Keratinocyte (primary cell): ENCODE measurements around the gene PVR. TPM values are rescaled to one million over a fixed set of nuclear protein-coding genes. Genes with fewer than 3 reads are reported as not detected.

Source experiments
- DNase-seq: peaks from one replicate; pipeline ENCODE4 v3.0.0-alpha.2; 2011; ENCODE audit warnings: low read depth, missing footprints, low spot score
- FAIRE-seq: peaks from 2 replicates; lab custom pipeline; 2011; peaks lifted over from hg19 to GRCh38; lab: Jason Lieb, UNC
- H2AFZ ChIP-seq: 2 replicates; pipeline ENCODE4 v1.6.0; 2012; ENCODE audit warnings: low read length, control low read depth, inconsistent platforms; ENCODE audit not compliant: control insufficient read depth
- H3K27ac ChIP-seq: 2 replicates; pipeline ENCODE4 v1.5.1; 2011; ENCODE audit warnings: low read length; ENCODE audit not compliant: control insufficient read depth, insufficient read depth
- H3K27me3 ChIP-seq: 3 replicates; pipeline ENCODE4 v1.6.0; 2011; ENCODE audit warnings: low read length; ENCODE audit not compliant: control insufficient read depth, insufficient read depth; ENCODE audit errors: extremely low read depth
- H3K36me3 ChIP-seq, 2 experiments: 2 replicates in 1 of 2; 3 replicates in 1 of 2; pipeline ENCODE4 v1.5.1; 2011; ENCODE audit warnings: low read length in 2 of 2, mild to moderate bottlenecking in 1 of 2; ENCODE audit not compliant: control insufficient read depth in 2 of 2, insufficient read depth in 2 of 2; ENCODE audit errors: extremely low read depth in 1 of 2
- H3K4me1 ChIP-seq: 3 replicates; pipeline ENCODE4 v1.5.1; 2011; ENCODE audit warnings: low read length; ENCODE audit not compliant: control insufficient read depth, insufficient read depth; ENCODE audit errors: extremely low read depth
- H3K4me2 ChIP-seq: 3 replicates; pipeline ENCODE4 v1.6.0; 2011; ENCODE audit warnings: low read depth, low read length; ENCODE audit not compliant: control insufficient read depth, insufficient read depth; ENCODE audit errors: extremely low read depth
- H3K4me3 ChIP-seq, 3 experiments: fragments of 200-600 bp in 1 of 3; sonication (generic) in 1 of 3; 2 replicates in 2 of 3; 3 replicates in 1 of 3; pipeline ENCODE4 v1.5.1; 2011 to 2016; ENCODE audit warnings: low read length in 3 of 3, mild to moderate bottlenecking in 3 of 3, control low read depth in 2 of 3, inconsistent platforms in 1 of 3, low read depth in 1 of 3, mixed read lengths in 1 of 3, mixed run types in 1 of 3, moderate library complexity in 1 of 3; ENCODE audit not compliant: control insufficient read depth in 2 of 3, insufficient read depth in 2 of 3; ENCODE audit errors: extremely low read depth in 1 of 3
- H3K79me2 ChIP-seq: 2 replicates; pipeline ENCODE4 v1.6.0; 2012; ENCODE audit warnings: low read length; ENCODE audit not compliant: control insufficient read depth, insufficient read depth
- H3K9ac ChIP-seq: 3 replicates; pipeline ENCODE4 v1.6.0; 2011; ENCODE audit warnings: low read length; ENCODE audit not compliant: control insufficient read depth, insufficient read depth; ENCODE audit errors: extremely low read depth
- H3K9me1 ChIP-seq: 3 replicates; pipeline ENCODE4 v1.6.0; 2011; ENCODE audit warnings: low read length; ENCODE audit not compliant: control insufficient read depth, insufficient read depth; ENCODE audit errors: extremely low read depth
- H3K9me3 ChIP-seq: 2 replicates; pipeline ENCODE4 v1.5.1; 2012; ENCODE audit warnings: low read depth, low read length; ENCODE audit not compliant: control insufficient read depth
- H4K20me1 ChIP-seq: 3 replicates; pipeline ENCODE4 v1.6.0; 2011; ENCODE audit warnings: low read length; ENCODE audit not compliant: control insufficient read depth, insufficient read depth; ENCODE audit errors: extremely low read depth
- EZH2 ChIP-seq: IDR thresholded peaks from one replicate; pipeline ENCODE4 v1.6.1; 2012; ENCODE audit warnings: inconsistent platforms, mild to moderate bottlenecking, low read length, moderate library complexity
- dilution Hi-C: fragments of 300-500 bp; cut with MboI; formaldehyde crosslinking; loops from one replicate; pipeline ENCODE4 v1.7.0; 2020; ENCODE audit warnings: low sequenced_read_pairs; ENCODE audit not compliant: extremely low pct_ligation_motif_present
- polyA plus RNA-seq, 5 experiments: library from polyadenylated mRNA; depleted of rRNA in 3 of 5; stranded (reverse) in 3 of 5; stranded (forward) in 1 of 5; unstranded in 1 of 5; fragments of >200 nt; gene quantifications; 1 replicate in 1 of 5; 2 replicates in 3 of 5; 3 replicates in 1 of 5; pipeline versions ENCODE4 v1.2.1 to v1.2.3, GENCODE V29; 2011 to 2012; ENCODE audit warnings: missing spikeins in 2 of 5, low read depth in 1 of 5, low replicate concordance in 1 of 5
- TF ChIP-seq, protein P1 (sequence below), 3 experiments: IDR thresholded peaks in 1 of 3; conservative IDR thresholded peaks in 1 of 3; optimal IDR thresholded peaks in 1 of 3; 2 replicates in 2 of 3; 3 replicates in 1 of 3; pipeline versions ENCODE3 to v1.5.1; 2011; ENCODE audit warnings: low read length in 3 of 3, mild to moderate bottlenecking in 3 of 3, moderate library complexity in 2 of 3, control low read depth in 1 of 3, inconsistent platforms in 1 of 3; ENCODE audit not compliant: insufficient read depth in 2 of 3; ENCODE audit errors: extremely low read depth in 1 of 3

Gene PVR
- polyA plus RNA-seq, 1 donor (not counting 4 experiments of a cell fraction or from before 2014, with no cell fraction given): 48.1 TPM

DNA sequence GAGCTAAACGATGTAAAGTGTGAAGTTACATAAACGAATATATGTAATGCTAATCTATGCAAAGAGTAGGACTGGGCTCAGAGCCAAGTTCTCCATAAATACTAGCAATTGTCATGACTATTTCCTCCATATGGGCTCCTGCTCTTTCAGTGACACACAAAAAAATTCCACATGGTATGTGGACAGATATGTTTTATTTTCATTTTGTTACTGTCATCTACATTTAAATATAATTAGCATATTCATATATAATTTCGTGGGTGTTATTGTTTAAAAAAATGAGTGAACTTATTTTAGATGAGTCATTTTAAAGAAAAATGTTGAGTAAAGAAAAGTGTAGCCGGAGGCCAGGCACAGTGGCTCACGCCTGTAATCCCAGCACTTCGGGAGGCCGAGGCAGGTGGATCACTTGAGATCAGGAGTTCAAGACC lies 35.3 kb upstream of the PVR start:
- no peaks in the 10 kb centered on the region for H4K20me1 ChIP-seq
- H3K27ac ChIP-seq: no peak overlapping the region
- DNase-seq (no peak), FAIRE-seq (no peak)
- H3K79me2 ChIP-seq: no peaks in the 10 kb centered on the region
- H3K4me1 ChIP-seq: peaks cover 15% of the 10 kb centered on the region
- H3K4me3 ChIP-seq: no peak overlapping the region
- H3K9me3 ChIP-seq: no peaks in the 10 kb centered on the region
- dilution Hi-C loops: no loop called here
- no peaks in the 10 kb centered on the region for H3K36me3 ChIP-seq
- no peak overlapping the region for H2AFZ ChIP-seq
- no peak overlapping the region for H3K4me2 ChIP-seq
- no peaks in the 10 kb centered on the region for H3K9me1 ChIP-seq
- H3K27me3 ChIP-seq: no peaks in the 10 kb centered on the region
- H3K9ac ChIP-seq: no peak overlapping the region
- TF ChIP-seq EZH2: no peak
- TF ChIP-seq, protein P1, sequence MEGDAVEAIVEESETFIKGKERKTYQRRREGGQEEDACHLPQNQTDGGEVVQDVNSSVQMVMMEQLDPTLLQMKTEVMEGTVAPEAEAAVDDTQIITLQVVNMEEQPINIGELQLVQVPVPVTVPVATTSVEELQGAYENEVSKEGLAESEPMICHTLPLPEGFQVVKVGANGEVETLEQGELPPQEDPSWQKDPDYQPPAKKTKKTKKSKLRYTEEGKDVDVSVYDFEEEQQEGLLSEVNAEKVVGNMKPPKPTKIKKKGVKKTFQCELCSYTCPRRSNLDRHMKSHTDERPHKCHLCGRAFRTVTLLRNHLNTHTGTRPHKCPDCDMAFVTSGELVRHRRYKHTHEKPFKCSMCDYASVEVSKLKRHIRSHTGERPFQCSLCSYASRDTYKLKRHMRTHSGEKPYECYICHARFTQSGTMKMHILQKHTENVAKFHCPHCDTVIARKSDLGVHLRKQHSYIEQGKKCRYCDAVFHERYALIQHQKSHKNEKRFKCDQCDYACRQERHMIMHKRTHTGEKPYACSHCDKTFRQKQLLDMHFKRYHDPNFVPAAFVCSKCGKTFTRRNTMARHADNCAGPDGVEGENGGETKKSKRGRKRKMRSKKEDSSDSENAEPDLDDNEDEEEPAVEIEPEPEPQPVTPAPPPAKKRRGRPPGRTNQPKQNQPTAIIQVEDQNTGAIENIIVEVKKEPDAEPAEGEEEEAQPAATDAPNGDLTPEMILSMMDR (optimal IDR thresholded peaks at IDR 0.05 in 1 of 3, IDR thresholded peaks at IDR 0.05 in 1 of 3, conservative IDR thresholded peaks at IDR 0.05 in 1 of 3; ENCODE audit: extremely low read depth in 1 of 3, insufficient read depth in 2 of 3, low read length in 3 of 3): no peak

DNA sequence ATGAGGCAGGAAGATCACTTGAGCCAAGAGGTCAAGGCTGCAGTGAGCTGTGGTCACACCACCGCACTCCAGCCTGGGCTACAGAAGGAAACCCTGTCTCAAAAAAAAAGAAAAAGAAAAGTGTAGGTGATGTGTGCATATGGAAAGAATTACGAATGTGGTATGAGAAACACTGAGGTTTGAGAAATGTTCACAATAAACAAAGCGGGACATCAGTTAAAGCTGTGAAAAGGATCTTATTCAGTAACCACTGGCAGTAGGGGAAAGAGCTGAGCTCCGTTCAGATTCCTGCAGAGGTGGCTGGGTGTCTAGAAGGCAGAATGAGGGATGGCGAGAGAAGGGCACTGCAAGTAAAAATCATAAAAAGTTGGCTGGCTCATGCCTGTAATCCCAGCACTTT lies 34.5 kb upstream of the PVR start:
- Histone ChIP-seq H3K9me1 (no peaks in the 10 kb centered on the region), H3K36me3 (no peaks in the 10 kb centered on the region), H3K9me3 (no peaks in the 10 kb centered on the region), H3K4me3 (no peak overlapping the region), H3K4me2 (no peak overlapping the region), H3K27ac (no peak overlapping the region), H2AFZ (no peak overlapping the region), H3K79me2 (no peaks in the 10 kb centered on the region), H3K4me1 (peaks cover 14% of the 10 kb centered on the region), H3K27me3 (no peaks in the 10 kb centered on the region), H3K9ac (no peak overlapping the region), H4K20me1 (no peaks in the 10 kb centered on the region)
- DNase-seq: no peak
- FAIRE-seq: no peak
- no peak for TF ChIP-seq EZH2
- TF ChIP-seq, protein P1 (optimal IDR thresholded peaks at IDR 0.05 in 1 of 3, IDR thresholded peaks at IDR 0.05 in 1 of 3, conservative IDR thresholded peaks at IDR 0.05 in 1 of 3; ENCODE audit: extremely low read depth in 1 of 3, insufficient read depth in 2 of 3, low read length in 3 of 3): no peak
- dilution Hi-C loops: no loop called here
